H1 (cell line): ENCODE data around the gene RPS6KA2. TPM values are rescaled to one million over a fixed set of nuclear protein-coding genes. Genes with fewer than 3 reads are reported as not detected.

Experiments used
- CTCF ChIA-PET: fragments of 300-600 bp; sonication (Branson Sonifier 250); formaldehyde crosslinking; loops from one replicate; lab custom pipeline; 2021; ENCODE audit not compliant: partially characterized antibody; lab: Charles Lee
- POLR2A ChIA-PET: fragments of 300-600 bp; sonication (Branson Sonifier 250); formaldehyde crosslinking; loops from one replicate; lab custom pipeline; 2021; ENCODE audit warnings: inconsistent platforms; ENCODE audit not compliant: partially characterized antibody; lab: Charles Lee
- DNase-seq, 2 experiments: peaks; one replicate each; pipeline versions ENCODE4 v3.0.0 to v3.0.0-alpha.2; 2010 to 2022; ENCODE audit warnings: low spot score in 2 of 2, low read depth in 1 of 2, mixed read lengths in 1 of 2
- FAIRE-seq: peaks from 2 replicates; lab custom pipeline; 2011; peaks lifted over from hg19 to GRCh38; lab: Jason Lieb, UNC
- H2AFZ ChIP-seq: 2 replicates; pipeline ENCODE4 v1.8.1; 2012; ENCODE audit warnings: low read length, inconsistent platforms
- H2AK5ac ChIP-seq: 2 replicates; pipeline ENCODE4 v1.6.1; 2013; ENCODE audit warnings: low read depth, low read length
- H2BK120ac ChIP-seq: replicated peaks from 2 replicates; pipeline ENCODE3; 2013; ENCODE audit warnings: low read depth, low read length, inconsistent platforms
- H2BK12ac ChIP-seq: 2 replicates; pipeline ENCODE4 v1.6.1; 2013; ENCODE audit warnings: low read depth, low read length
- H2BK15ac ChIP-seq: 2 replicates; pipeline ENCODE4 v1.6.1; 2013; ENCODE audit warnings: low read length
- H2BK20ac ChIP-seq: 2 replicates; pipeline ENCODE4 v1.6.1; 2013; ENCODE audit warnings: low read length
- H2BK5ac ChIP-seq: 2 replicates; pipeline ENCODE4 v1.6.1; 2013; ENCODE audit warnings: low read depth, low read length
- H3K14ac ChIP-seq: 2 replicates; pipeline ENCODE4 v1.6.1; 2013; ENCODE audit warnings: inconsistent platforms; ENCODE audit not compliant: insufficient read length
- H3K18ac ChIP-seq: 2 replicates; pipeline ENCODE4 v1.6.1; 2013; ENCODE audit warnings: low read length; ENCODE audit errors: extremely low read depth
- H3K23ac ChIP-seq: 2 replicates; pipeline ENCODE4 v1.6.1; 2013; ENCODE audit warnings: inconsistent platforms; ENCODE audit not compliant: insufficient read length
- H3K23me2 ChIP-seq: 2 replicates; pipeline ENCODE4 v1.6.1; 2013; ENCODE audit warnings: low read depth, low read length
- H3K27ac ChIP-seq: 2 replicates; pipeline ENCODE4 v1.6.1; 2011; ENCODE audit warnings: low read depth, low read length, inconsistent platforms
- H3K27me3 ChIP-seq, 4 experiments: replicated peaks in 1 of 4; 1 replicate in 1 of 4; 2 replicates in 3 of 4; pipeline versions ENCODE4 v1.6.1 to v1.8.1; 2011 to 2013; ENCODE audit warnings: low read length in 3 of 4, mild to moderate bottlenecking in 3 of 4, inconsistent platforms in 2 of 4, mixed read lengths in 2 of 4, moderate library complexity in 1 of 4; ENCODE audit not compliant: control insufficient read depth in 3 of 4, insufficient read depth in 3 of 4; ENCODE audit errors: extremely low read depth in 1 of 4
- H3K36me3 ChIP-seq, 4 experiments: 2 replicates each; pipeline versions ENCODE4 v1.6.1 to v1.8.1; 2011 to 2013; ENCODE audit warnings: mild to moderate bottlenecking in 4 of 4, low read length in 3 of 4, moderate library complexity in 2 of 4, control low read depth in 1 of 4, inconsistent platforms in 1 of 4; ENCODE audit not compliant: insufficient read depth in 4 of 4, control insufficient read depth in 2 of 4
- H3K4ac ChIP-seq: replicated peaks from 2 replicates; pipeline ENCODE3; 2013; ENCODE audit warnings: low read length, low read depth, mixed read lengths, inconsistent platforms; ENCODE audit not compliant: insufficient read length
- H3K4me1 ChIP-seq, 4 experiments: replicated peaks in 1 of 4; 1 replicate in 1 of 4; 2 replicates in 3 of 4; pipeline versions ENCODE4 v1.6.1 to v1.8.1; 2011 to 2013; ENCODE audit warnings: low read length in 3 of 4, inconsistent platforms in 2 of 4, mixed read lengths in 1 of 4; ENCODE audit not compliant: insufficient read depth in 4 of 4, control insufficient read depth in 3 of 4
- H3K4me2 ChIP-seq, 2 experiments: 2 replicates each; pipeline versions ENCODE4 v1.6.1 to v1.8.1; 2011 to 2013; ENCODE audit warnings: low read depth in 2 of 2, low read length in 2 of 2, control low read depth in 1 of 2, inconsistent platforms in 1 of 2, mild to moderate bottlenecking in 1 of 2; ENCODE audit not compliant: insufficient read depth in 1 of 2
- H3K4me3 ChIP-seq, 4 experiments: fragments of 200-600, 300-600 bp in 1 of 4; sonication (generic), shearing (Covaris generic), sonication (Bioruptor Twin) in 1 of 4; 2 replicates each; pipeline versions ENCODE4 v1.5.1 to v1.8.1; 2011 to 2016; ENCODE audit warnings: low read length in 4 of 4, low read depth in 3 of 4, control low read depth in 2 of 4, inconsistent platforms in 2 of 4, mild to moderate bottlenecking in 2 of 4, mixed read lengths in 1 of 4, moderate library complexity in 1 of 4; ENCODE audit not compliant: insufficient read depth in 2 of 4; ENCODE audit errors: extremely low read depth in 1 of 4
- H3K56ac ChIP-seq: replicated peaks from 2 replicates; pipeline ENCODE3; 2013; ENCODE audit warnings: low read depth, mild to moderate bottlenecking, mixed read lengths, low read length, inconsistent platforms; ENCODE audit not compliant: insufficient read length
- H3K79me1 ChIP-seq: 2 replicates; pipeline ENCODE4 v1.6.1; 2013; ENCODE audit warnings: low read depth, low read length, control low read depth
- H3K79me2 ChIP-seq, 2 experiments: 2 replicates each; pipeline versions ENCODE4 v1.6.1 to v1.8.1; 2012 to 2013; ENCODE audit warnings: low read length in 2 of 2, mild to moderate bottlenecking in 2 of 2, inconsistent platforms in 1 of 2; ENCODE audit not compliant: insufficient read depth in 2 of 2, control insufficient read depth in 1 of 2
- H3K9ac ChIP-seq, 4 experiments: replicated peaks in 1 of 4; 1 replicate in 1 of 4; 2 replicates in 3 of 4; pipeline versions ENCODE4 v1.6.1 to v1.8.1; 2011 to 2013; ENCODE audit warnings: low read depth in 3 of 4, low read length in 3 of 4, control low read depth in 2 of 4, mild to moderate bottlenecking in 2 of 4, moderate library complexity in 2 of 4, inconsistent platforms in 1 of 4; ENCODE audit errors: extremely low read depth in 1 of 4
- H3K9me3 ChIP-seq, 2 experiments: 2 replicates each; pipeline versions ENCODE4 v1.6.1 to v1.8.1; 2012 to 2013; ENCODE audit warnings: mild to moderate bottlenecking in 2 of 2, moderate library complexity in 2 of 2, control low read depth in 1 of 2, inconsistent platforms in 1 of 2, low read depth in 1 of 2, low read length in 1 of 2, mixed read lengths in 1 of 2; ENCODE audit not compliant: insufficient read depth in 2 of 2
- H4K20me1 ChIP-seq, 2 experiments: replicated peaks in 1 of 2; 2 replicates each; pipeline versions ENCODE3 to v1.8.1; 2011 to 2013; ENCODE audit warnings: inconsistent platforms in 2 of 2, low read length in 2 of 2, mild to moderate bottlenecking in 1 of 2; ENCODE audit not compliant: insufficient read depth in 2 of 2, control insufficient read depth in 1 of 2
- H4K5ac ChIP-seq: 2 replicates; pipeline ENCODE4 v1.6.1; 2013; ENCODE audit warnings: low read length, low read depth, mixed read lengths, inconsistent platforms; ENCODE audit not compliant: insufficient read length
- H4K8ac ChIP-seq: 2 replicates; pipeline ENCODE4 v1.8.0; 2013; ENCODE audit warnings: mild to moderate bottlenecking, moderate library complexity, low read length, inconsistent platforms; ENCODE audit not compliant: insufficient read depth; ENCODE audit errors: extremely low read depth
- H4K91ac ChIP-seq: replicated peaks from 2 replicates; pipeline ENCODE3; 2013; ENCODE audit warnings: low read length, mixed read lengths, inconsistent platforms; ENCODE audit not compliant: insufficient read length
- ASH2L ChIP-seq: fragments of 200-600, 300-600 bp; sonication (generic); IDR thresholded peaks from one replicate; pipeline ENCODE4 v1.7.1; 2017; ENCODE audit warnings: low read length
- WGBS, 2 experiments: shearing (Covaris generic) in 1 of 2; methylation state at CpG; one replicate each; pipeline versions ENCODE4 v1.1.6 to v1.1.7; 2013 to 2015; ENCODE audit warnings: low lambda C conversion rate in 2 of 2, mixed read lengths in 2 of 2, inconsistent platforms in 1 of 2, low coverage in 1 of 2, missing lambda C conversion rate in 1 of 2; ENCODE audit not compliant: insufficient replicate concordance in 2 of 2, insufficient coverage in 1 of 2, insufficient read length in 1 of 2; ENCODE audit errors: extremely low coverage in 1 of 2, missing lambda C conversion rate in 1 of 2; 5-methylcytosine and 5-hydroxymethylcytosine counted together
- polyA plus RNA-seq, 7 experiments: library from polyadenylated mRNA; depleted of rRNA in 3 of 7; stranded (reverse) in 5 of 7; unstranded in 2 of 7; fragments of >200 nt in 5 of 7; fragments of 200-250 nt in 2 of 7; gene quantifications; 1 replicate in 5 of 7; 2 replicates in 1 of 7; 4 replicates in 1 of 7; pipeline versions ENCODE4 v1.2.1 to v1.2.3, GENCODE V29; 2011 to 2013; ENCODE audit warnings: missing spikeins in 2 of 7, mixed read lengths in 2 of 7
- total RNA-seq: library from RNA; stranded (reverse); fragmentation: NEBNext Ultra II Directional; extraction: Animal tissue kit (Norgen Biotek cat#: 25700); gene quantifications from 2 replicates; pipeline ENCODE4 v1.2.1, GENCODE V29; 2021

Gene RPS6KA2
- total and polyA plus RNA-seq, 2 of the 8 experiments (the other 6 are each of a cell fraction or from before 2014, with no cell fraction given): 8.8 to 25.7 TPM

DNA sequence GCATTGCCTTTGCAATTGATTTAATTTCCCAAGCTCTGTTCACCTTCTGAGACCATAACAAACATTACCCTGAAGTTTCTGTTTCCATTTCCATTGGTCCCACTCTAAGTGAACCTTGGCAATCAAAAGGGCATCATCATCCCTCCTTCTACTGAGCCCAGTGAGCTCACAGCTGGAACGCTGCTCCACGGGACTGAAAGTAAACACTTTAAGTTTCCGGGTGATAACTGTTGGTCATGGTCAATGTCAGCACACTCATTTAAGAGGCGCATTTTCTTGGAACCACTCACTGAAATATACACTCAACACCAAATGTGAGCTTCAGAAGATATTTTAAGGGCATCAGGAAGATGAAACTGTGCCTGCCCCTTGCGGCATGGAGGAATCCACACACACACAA is 37.1 kb upstream of the RPS6KA2 start:
- Histone ChIP-seq H4K20me1 (no peaks in the 10 kb centered on the region), H2BK20ac (no peak overlapping the region)
- no peak for TF ChIP-seq ASH2L

More for the DNA sequence above, 37.1 kb upstream of the RPS6KA2 start:
- H3K4me2 ChIP-seq: no peak overlapping the region
- WGBS, 2 experiments: 93% methylated on average over 5 of the region's 5 CpGs; no CpG with 5 or more reads in 1 of the 2 experiments
- no peak overlapping the region for H2AFZ ChIP-seq
- no peak overlapping the region for H3K4ac ChIP-seq
- no peaks in the 10 kb centered on the region; the same call in 1 of the 2 replicates for H3K23me2 ChIP-seq
- no peak overlapping the region for H2AK5ac ChIP-seq
- H3K79me2 ChIP-seq: no peaks in the 10 kb centered on the region
- no peaks in the 10 kb centered on the region; a peak in 1 of 7 replicates for H3K4me1 ChIP-seq
- no peak overlapping the region for H3K4me3 ChIP-seq
- DNase-seq: no peak
- H3K23ac ChIP-seq: no peak overlapping the region
- H2BK5ac ChIP-seq: no peak overlapping the region
- peaks cover 0 to 6% (median 2%) of the 10 kb centered on the region in 4 experiments; a peak in 1 of 7 replicates for H3K27me3 ChIP-seq
- no peaks in the 10 kb centered on the region for H3K9me3 ChIP-seq
- ChIA-PET POLR2A (no interaction called here), CTCF (interaction anchor here (1.0 to 1.6 kb wide), 4 partner anchors 8 to 222 kb away, joined by 3 to 4 read pairs (median 3); no protein-coding TSS in a partner anchor)
- H3K9ac ChIP-seq: no peak overlapping the region
- no peak overlapping the region for H3K18ac ChIP-seq
- H3K56ac ChIP-seq: no peak overlapping the region
- no peaks in the 10 kb centered on the region for H3K36me3 ChIP-seq
- no peak overlapping the region for H4K5ac ChIP-seq
- H2BK120ac ChIP-seq: no peak overlapping the region
- H2BK15ac ChIP-seq: no peak overlapping the region
- H3K14ac ChIP-seq: no peak overlapping the region
- no peak overlapping the region for H4K8ac ChIP-seq
- no peak overlapping the region for H3K27ac ChIP-seq
- no peaks in the 10 kb centered on the region for H3K79me1 ChIP-seq
- H4K91ac ChIP-seq: no peak overlapping the region
- H2BK12ac ChIP-seq: no peak overlapping the region
- FAIRE-seq: no peak
